Aortic smooth muscle cell (primary cell): ENCODE results near the gene PCDHA13. TPM values are rescaled to one million over a fixed set of nuclear protein-coding genes. Genes with fewer than 3 reads are reported as not detected.

Source experiments
- total RNA-seq: library from RNA; depleted of rRNA; stranded (reverse); fragments of >200 nt; gene quantifications from 2 replicates; pipeline ENCODE4 v1.2.3, GENCODE V29; 2014

Gene PCDHA13
- total RNA-seq: under 0.01 and 0.19 TPM in 2 replicates

GRCh38 chr5:140881889-140882590, at the start of gene PCDHA13:
Gene PCDHA13, plus strand, starts transcription at chr5:140882124. Its CDS starts 145 bp downstream, at chr5:140882269.

GRCh38 chr5:140833993-140834392, 47.9 kb upstream of the PCDHA13 start, which contains the start of gene PCDHA7:
Gene PCDHA7, plus strand, starts transcription at chr5:140834269. Its CDS starts 115 bp downstream, at chr5:140834384.

GRCh38 chr5:140840978-140841962, 40.7 kb upstream of the PCDHA13 start, which contains the start of gene PCDHA8:
Gene PCDHA8, plus strand, starts transcription at chr5:140841187. Its CDS starts 135 bp downstream, at chr5:140841322.

GRCh38 chr5:140848139-140849102, 33.5 kb upstream of the PCDHA13 start, which contains the start of gene PCDHA9:
Gene PCDHA9, plus strand, starts transcription at chr5:140848382. Its CDS starts 114 bp downstream, at chr5:140848496.

GRCh38 chr5:140855772-140856674, 25.9 kb upstream of the PCDHA13 start, which contains the start of gene PCDHA10:
Gene PCDHA10, plus strand, starts transcription at chr5:140855897. Its CDS starts 152 bp downstream, at chr5:140856049.

GRCh38 chr5:140868721-140869554, 13.0 kb upstream of the PCDHA13 start, which contains the start of gene PCDHA11:
Gene PCDHA11, plus strand, starts transcription at chr5:140868957. Its CDS starts 147 bp downstream, at chr5:140869104.

GRCh38 chr5:140875085-140876065, 6.5 kb upstream of the PCDHA13 start, which contains the start of gene PCDHA12:
Gene PCDHA12, plus strand, starts transcription at chr5:140875308. Its CDS starts 165 bp downstream, at chr5:140875473.

GRCh38 chr5:140925806-140926442, 44.0 kb downstream of the PCDHA13 start, which contains the start of gene PCDHAC1:
Gene PCDHAC1, plus strand, starts transcription at chr5:140926299. Its CDS starts 594 bp downstream, at chr5:140926893.

Other genes with a start within 250 kb of the PCDHA13 start
- 1.6 and 2.4 TPM in 2 replicates for gene CD14, start 248.9 kb upstream of the PCDHA13 start, total RNA-seq
- gene TMCO6, start 242.7 kb upstream of the PCDHA13 start, total RNA-seq: 6.1 and 7.0 TPM in 2 replicates
- 65.8 and 88.1 TPM in 2 replicates for gene NDUFA2, start 234.5 kb upstream of the PCDHA13 start, total RNA-seq
- 133 and 154 TPM in 2 replicates for gene IK, start 234.3 kb upstream of the PCDHA13 start, total RNA-seq
- gene WDR55, start 217.2 kb upstream of the PCDHA13 start, total RNA-seq: 22.3 and 30.0 TPM in 2 replicates
- 0.13 and 0.19 TPM in 2 replicates for gene DND1, start 208.5 kb upstream of the PCDHA13 start, total RNA-seq
- 74.6 and 92.6 TPM in 2 replicates for gene HARS1, start 190.8 kb upstream of the PCDHA13 start, total RNA-seq
- gene HARS2, start 190.7 kb upstream of the PCDHA13 start, total RNA-seq: 24.6 and 29.1 TPM in 2 replicates
- gene ZMAT2, start 181.7 kb upstream of the PCDHA13 start, total RNA-seq: 67.6 and 72.0 TPM in 2 replicates
- under 0.01 and 0.06 TPM in 2 replicates for gene PCDHA1, start 96.0 kb upstream of the PCDHA13 start, total RNA-seq
- gene PCDHA2, start 87.3 kb upstream of the PCDHA13 start, total RNA-seq: 0.06 TPM in 1 of 2 replicates, not detected in the other
- 0.13 and 0.37 TPM in 2 replicates for gene PCDHA3, start 81.1 kb upstream of the PCDHA13 start, total RNA-seq
- 0.26 and 0.37 TPM in 2 replicates for gene PCDHA4, start 75.1 kb upstream of the PCDHA13 start, total RNA-seq
- 0.06 TPM in 1 of 2 replicates, not detected in the other for gene PCDHA5, start 60.5 kb upstream of the PCDHA13 start, total RNA-seq
- gene PCDHA6, start 54.2 kb upstream of the PCDHA13 start, total RNA-seq: 0.26 and 0.44 TPM in 2 replicates
- gene PCDHA7, start 47.9 kb upstream of the PCDHA13 start, total RNA-seq: 0.13 and 0.37 TPM in 2 replicates
- gene PCDHA8, start 40.9 kb upstream of the PCDHA13 start, total RNA-seq: 0.06 TPM in 1 of 2 replicates, not detected in the other
- gene PCDHA9, start 33.7 kb upstream of the PCDHA13 start, total RNA-seq: under 0.01 and 0.06 TPM in 2 replicates
- under 0.01 and 0.06 TPM in 2 replicates for gene PCDHA10, start 26.2 kb upstream of the PCDHA13 start, total RNA-seq
- gene PCDHA11, start 13.2 kb upstream of the PCDHA13 start, total RNA-seq: 0.06 and 0.13 TPM in 2 replicates
- under 0.01 and 0.06 TPM in 2 replicates for gene PCDHA12, start 6.8 kb upstream of the PCDHA13 start, total RNA-seq
- 0.06 and 0.13 TPM in 2 replicates for gene PCDHAC1, start 44.2 kb downstream of the PCDHA13 start, total RNA-seq
- 0.31 and 0.53 TPM in 2 replicates for gene PCDHAC2, start 84.4 kb downstream of the PCDHA13 start, total RNA-seq
- not detected in 2 replicates for gene PCDHB1, start 169.2 kb downstream of the PCDHA13 start, total RNA-seq
- 1.7 and 3.8 TPM in 2 replicates for gene PCDHB2, start 212.5 kb downstream of the PCDHA13 start, total RNA-seq
- gene PCDHB3, start 218.3 kb downstream of the PCDHA13 start, total RNA-seq: 0.81 and 1.3 TPM in 2 replicates
- 0.68 and 0.79 TPM in 2 replicates for gene PCDHB4, start 239.7 kb downstream of the PCDHA13 start, total RNA-seq